Measurements from ENCODE around the gene P2RX1. TPM values are rescaled to one million over a fixed set of nuclear protein-coding genes. Genes with fewer than 3 reads are reported as not detected.

P2RX1 gene
- total RNA-seq (2013): 74.8 TPM
- polyA plus RNA-seq (100 to 1,000 TPM in 1 of 3 donors, 10 to 100 TPM in 2; 22.9 to 117 (median 33.8) TPM), polyA minus RNA-seq (111 and 123 TPM in 2 replicates), total RNA-seq (8.7 to 111 (median 62.2) reads per million in 11 experiments)

GRCh38 chr17:3915995-3916696 lies at the start of gene P2RX1:
Gene P2RX1, minus strand, starts transcription at chr17:3916465. Its CDS starts 240 bp downstream, at chr17:3916225.
- Mint-ChIP-seq H3K36me3 (peaks cover 21 to 29% of the 10 kb centered on the region in 2 donors), H3K9me3 (peaks cover 0 to 4% (median 0%) of the 10 kb centered on the region in 7 donors), H3K27me3 (ENCODE audit: low read depth in 3 of 3) (peaks cover 0 to 7% (median 1%) of the 10 kb centered on the region in 3 donors), H3K4me3 (peak within 1 kb of the TSS; percentile 96 to 97), H3K4me1 (peaks cover 56% of the 10 kb centered on the region), H3K27ac (peak within 1 kb of the TSS; percentile 94 to 99 (median 98))
- Histone ChIP-seq H4K20me1 (ENCODE audit: insufficient read depth, low read length) (peaks cover 47% of the 10 kb centered on the region), H3K4me2 (replicated peaks; ENCODE audit: extremely low read depth, low read length, poor library complexity, severe bottlenecking) (peak within 1 kb of the TSS; percentile 99), H3K79me2 (ENCODE audit: insufficient read depth, low read length) (peaks cover 60% of the 10 kb centered on the region), H3K9me3 (replicated peaks in 1 of 2; ENCODE audit: control insufficient read depth in 1 of 2, insufficient read depth in 1 of 2, low read length in 2 of 2) (no peaks in the 10 kb centered on the region), H3K9ac (ENCODE audit: insufficient read depth, low read length, poor library complexity, severe bottlenecking) (peak within 1 kb of the TSS; percentile 91), H3K4me3 (replicated peaks in 1 of 3; ENCODE audit: low read depth in 2 of 3, low read length in 3 of 3) (peak within 1 kb of the TSS; percentile 75 to 92 (median 77)), H3K27ac (ENCODE audit: low read depth in 1 of 2, low read length in 2 of 2) (peak within 1 kb of the TSS; percentile 80 to 96), H2AFZ (ENCODE audit: insufficient read depth, low read depth, low read length, poor library complexity, severe bottlenecking) (peak within 1 kb of the TSS; percentile 73), H3K36me3 (replicated peaks in 1 of 2; ENCODE audit: control insufficient read depth in 1 of 2, insufficient read depth in 2 of 2, low read length in 2 of 2) (peaks cover 0 to 4% of the 10 kb centered on the region in 2 donors), H3K27me3 (ENCODE audit: control insufficient read depth in 2 of 2, insufficient read depth in 2 of 2, low read length in 2 of 2) (no peaks in the 10 kb centered on the region), H3K4me1 (ENCODE audit: control insufficient read depth in 1 of 2, insufficient read depth in 2 of 2, low read length in 2 of 2) (peaks cover 68 to 75% of the 10 kb centered on the region in 2 donors)
- intact Hi-C loops (cut with micrococcal nuclease): loop anchor here (2.0 to 10.0 kb wide), 4 partner anchors 23 to 51 kb away; partner anchors contain the start of genes ATP2A3 (in 1 of the 2) and CAMKK1 (in 1 of the 2)
- peak; percentile 68 to 88 (median 75) for DNase-seq
- under 1% methylated on average over 21 of the region's 28 CpGs for WGBS (ENCODE audit: insufficient coverage)
- TF ChIP-seq, protein P1, sequence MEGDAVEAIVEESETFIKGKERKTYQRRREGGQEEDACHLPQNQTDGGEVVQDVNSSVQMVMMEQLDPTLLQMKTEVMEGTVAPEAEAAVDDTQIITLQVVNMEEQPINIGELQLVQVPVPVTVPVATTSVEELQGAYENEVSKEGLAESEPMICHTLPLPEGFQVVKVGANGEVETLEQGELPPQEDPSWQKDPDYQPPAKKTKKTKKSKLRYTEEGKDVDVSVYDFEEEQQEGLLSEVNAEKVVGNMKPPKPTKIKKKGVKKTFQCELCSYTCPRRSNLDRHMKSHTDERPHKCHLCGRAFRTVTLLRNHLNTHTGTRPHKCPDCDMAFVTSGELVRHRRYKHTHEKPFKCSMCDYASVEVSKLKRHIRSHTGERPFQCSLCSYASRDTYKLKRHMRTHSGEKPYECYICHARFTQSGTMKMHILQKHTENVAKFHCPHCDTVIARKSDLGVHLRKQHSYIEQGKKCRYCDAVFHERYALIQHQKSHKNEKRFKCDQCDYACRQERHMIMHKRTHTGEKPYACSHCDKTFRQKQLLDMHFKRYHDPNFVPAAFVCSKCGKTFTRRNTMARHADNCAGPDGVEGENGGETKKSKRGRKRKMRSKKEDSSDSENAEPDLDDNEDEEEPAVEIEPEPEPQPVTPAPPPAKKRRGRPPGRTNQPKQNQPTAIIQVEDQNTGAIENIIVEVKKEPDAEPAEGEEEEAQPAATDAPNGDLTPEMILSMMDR (IDR thresholded peaks at IDR 0.05): no peak

DNA sequence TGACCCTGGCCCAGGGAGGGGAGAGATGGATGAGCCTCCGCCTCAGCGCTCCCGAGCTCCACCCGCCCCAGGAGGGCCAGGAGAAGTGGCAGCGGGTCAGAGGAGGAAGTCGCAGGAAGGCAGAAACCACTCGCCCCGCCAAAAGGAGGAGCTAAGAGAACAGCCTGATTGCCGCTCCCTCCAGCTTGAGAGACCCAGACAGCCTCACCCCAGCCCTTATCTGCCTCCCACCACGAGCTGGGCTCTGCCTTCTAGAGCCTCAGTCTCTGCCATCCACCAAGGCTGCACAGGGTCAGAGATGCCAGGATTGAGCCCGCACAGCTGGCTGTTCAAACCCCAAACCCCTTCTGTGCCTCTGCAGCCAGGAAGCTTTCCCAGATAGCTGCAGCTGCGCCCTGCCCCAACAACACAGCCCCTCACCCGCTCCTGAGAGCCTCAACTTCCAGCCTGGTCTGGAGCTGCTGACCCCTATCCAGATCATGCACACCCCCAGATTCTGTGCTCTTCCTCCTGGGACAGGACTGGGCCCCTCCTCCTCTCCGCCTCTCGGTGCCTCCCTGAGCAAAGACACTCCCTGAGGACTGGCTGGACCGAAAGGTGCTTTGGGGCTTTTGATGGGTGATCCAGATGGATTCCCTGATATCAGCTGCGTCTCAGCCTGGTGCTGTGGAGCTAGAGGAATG lies 49.0 kb upstream of the P2RX1 start:
- Mint-ChIP-seq H3K9me3 (no peaks in the 10 kb centered on the region), H3K36me3 (peaks cover 4 to 7% of the 10 kb centered on the region in 2 donors), H3K27ac (peak overlapping the region; percentile 84 to 93 (median 91)), H3K4me1 (peaks cover 42% of the 10 kb centered on the region), H3K27me3 (ENCODE audit: low read depth in 3 of 3) (peaks cover 2 to 8% (median 2%) of the 10 kb centered on the region in 3 donors), H3K4me3 (peak overlapping the region; percentile 77 to 95)
- Histone ChIP-seq H3K36me3 (replicated peaks in 1 of 2; ENCODE audit: control insufficient read depth in 1 of 2, insufficient read depth in 2 of 2, low read length in 2 of 2) (no peaks in the 10 kb centered on the region), H3K9me3 (replicated peaks in 1 of 2; ENCODE audit: control insufficient read depth in 1 of 2, insufficient read depth in 1 of 2, low read length in 2 of 2) (no peaks in the 10 kb centered on the region), H3K4me2 (replicated peaks; ENCODE audit: extremely low read depth, low read length, poor library complexity, severe bottlenecking) (peak overlapping the region; percentile 89), H3K9ac (ENCODE audit: insufficient read depth, low read length, poor library complexity, severe bottlenecking) (peak overlapping the region; percentile 70), H2AFZ (ENCODE audit: insufficient read depth, low read depth, low read length, poor library complexity, severe bottlenecking) (peak overlapping the region; percentile 85), H3K27ac (ENCODE audit: low read depth in 1 of 2, low read length in 2 of 2) (peak overlapping the region; percentile 48 to 82), H3K4me1 (ENCODE audit: control insufficient read depth in 1 of 2, insufficient read depth in 2 of 2, low read length in 2 of 2) (peaks cover 44 to 52% of the 10 kb centered on the region in 2 donors), H4K20me1 (ENCODE audit: insufficient read depth, low read length) (peaks cover 27% of the 10 kb centered on the region), H3K4me3 (replicated peaks in 1 of 3; ENCODE audit: low read depth in 2 of 3, low read length in 3 of 3) (peak overlapping the region; percentile 56 to 86 (median 65)), H3K79me2 (ENCODE audit: insufficient read depth, low read length) (peaks cover 37% of the 10 kb centered on the region), H3K27me3 (ENCODE audit: control insufficient read depth in 2 of 2, insufficient read depth in 2 of 2, low read length in 2 of 2) (no peaks in the 10 kb centered on the region)
- intact Hi-C loops (cut with micrococcal nuclease): loop anchor here in 1 of 2 donors (2.0 kb wide), 1 partner anchor 40 kb away; no protein-coding TSS in a partner anchor
- DNase-seq: peak; percentile 59 to 76 (median 68)
- TF ChIP-seq, protein P1 (IDR thresholded peaks at IDR 0.05): no peak
- WGBS (ENCODE audit: insufficient coverage): 2% methylated on average over 10 of the region's 17 CpGs

Data from CD14-positive monocyte (primary cell).